Activated CD4-positive, alpha-beta T cell treated with anti-CD3 and anti-CD28 coated beads for 24 hours (primary cell): ENCODE measurements around the gene TAF4.
"Not testable (repeated sequence)": the region's sequence is repeated elsewhere in the genome, so short reads cannot be mapped to it uniquely, and the experiment has no call there.

Experiments
- DNase-seq, 2 donors: peaks; one replicate each; pipeline ENCODE4 v3.0.0-alpha.2; 2020; ENCODE audit warnings: low read depth in 2 of 2

Gene TAF4

GRCh38 chr20:61979701-61980635 is 85.7 kb downstream of the TAF4 start:
- DNase-seq, result no peak

GRCh38 chr20:61979090-61979489 is 86.6 kb downstream of the TAF4 start:
- no peak for DNase-seq

GRCh38 chr20:61978491-61978890 is 87.2 kb downstream of the TAF4 start:
- DNase-seq, result no peak

- no peak for DNase-seq
These were observed 88.3 kb downstream of the TAF4 start for GRCh38 chr20:61977419-61977786.

GRCh38 chr20:61976644-61977418 is 88.8 kb downstream of the TAF4 start:
- DNase-seq, result no peak

DNA sequence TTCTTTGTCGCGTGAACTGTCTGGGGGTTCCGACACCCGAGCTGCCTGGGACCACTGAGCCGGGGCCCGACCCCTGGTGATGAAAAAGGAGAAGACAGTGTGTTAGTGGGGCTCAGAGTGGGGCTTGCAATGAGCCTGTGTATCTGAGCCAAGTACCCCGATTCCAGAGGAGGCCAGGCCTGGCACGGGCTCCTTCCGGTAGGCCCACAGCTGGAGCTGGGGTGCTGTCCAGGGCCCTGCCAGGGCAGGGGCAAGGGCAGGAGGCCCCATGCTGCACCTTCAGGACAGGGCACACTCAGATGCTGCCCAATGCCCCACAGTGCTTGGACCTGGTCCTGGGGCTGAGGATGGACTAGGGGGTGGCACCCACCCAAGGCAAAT is 89.4 kb downstream of the TAF4 start:
- no peak for DNase-seq

DNA sequence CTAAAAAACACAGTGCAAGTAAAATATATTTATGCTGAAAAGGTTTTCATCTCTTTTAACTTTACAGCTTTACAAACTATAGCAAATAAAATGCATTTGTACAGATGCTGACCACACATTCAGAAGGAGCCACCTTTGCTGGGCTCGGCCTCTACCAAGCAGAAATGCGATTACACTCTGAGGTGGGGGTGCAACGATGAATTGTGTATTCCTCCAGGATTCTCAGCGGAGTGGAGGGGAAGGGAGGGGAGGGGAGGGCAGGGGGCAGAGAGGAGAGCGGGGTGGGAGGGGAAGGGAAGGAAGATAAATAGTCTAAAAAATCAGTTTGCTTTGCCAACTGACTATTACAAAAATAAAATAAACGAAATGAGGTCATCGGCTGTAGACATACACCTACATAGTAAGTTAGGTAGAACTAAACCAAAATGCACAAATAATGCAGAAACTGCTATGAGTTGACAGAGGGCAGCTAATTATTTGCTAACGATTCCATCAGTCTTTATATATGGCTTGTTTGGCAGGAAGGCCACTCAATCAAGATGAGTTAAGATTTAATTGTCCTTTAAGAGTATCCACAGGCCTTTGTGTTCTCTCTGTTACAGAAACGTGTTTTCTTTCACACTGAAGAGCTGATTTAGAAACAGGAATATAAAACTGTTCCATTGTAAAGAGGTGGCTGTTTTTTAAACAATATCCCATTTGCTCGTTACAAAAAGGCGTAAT is 90.1 kb downstream of the TAF4 start:
- no peak for DNase-seq

DNA sequence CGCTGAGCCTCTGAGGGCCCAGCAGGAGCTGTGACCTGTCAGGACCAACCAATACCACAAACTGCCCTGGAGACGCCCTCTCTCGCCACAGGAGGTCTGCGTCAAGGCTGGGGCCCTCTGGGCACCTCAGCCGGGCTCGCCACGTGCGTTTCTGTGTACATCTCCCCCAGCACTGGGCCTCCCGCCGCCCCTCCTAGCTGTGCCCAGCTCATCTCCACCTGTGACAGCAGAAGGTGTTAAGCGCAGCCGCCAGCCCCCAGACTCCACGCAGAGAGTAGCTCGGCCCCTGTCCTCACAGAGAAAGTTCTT is 91.4 kb downstream of the TAF4 start:
- no peak for DNase-seq

DNA sequence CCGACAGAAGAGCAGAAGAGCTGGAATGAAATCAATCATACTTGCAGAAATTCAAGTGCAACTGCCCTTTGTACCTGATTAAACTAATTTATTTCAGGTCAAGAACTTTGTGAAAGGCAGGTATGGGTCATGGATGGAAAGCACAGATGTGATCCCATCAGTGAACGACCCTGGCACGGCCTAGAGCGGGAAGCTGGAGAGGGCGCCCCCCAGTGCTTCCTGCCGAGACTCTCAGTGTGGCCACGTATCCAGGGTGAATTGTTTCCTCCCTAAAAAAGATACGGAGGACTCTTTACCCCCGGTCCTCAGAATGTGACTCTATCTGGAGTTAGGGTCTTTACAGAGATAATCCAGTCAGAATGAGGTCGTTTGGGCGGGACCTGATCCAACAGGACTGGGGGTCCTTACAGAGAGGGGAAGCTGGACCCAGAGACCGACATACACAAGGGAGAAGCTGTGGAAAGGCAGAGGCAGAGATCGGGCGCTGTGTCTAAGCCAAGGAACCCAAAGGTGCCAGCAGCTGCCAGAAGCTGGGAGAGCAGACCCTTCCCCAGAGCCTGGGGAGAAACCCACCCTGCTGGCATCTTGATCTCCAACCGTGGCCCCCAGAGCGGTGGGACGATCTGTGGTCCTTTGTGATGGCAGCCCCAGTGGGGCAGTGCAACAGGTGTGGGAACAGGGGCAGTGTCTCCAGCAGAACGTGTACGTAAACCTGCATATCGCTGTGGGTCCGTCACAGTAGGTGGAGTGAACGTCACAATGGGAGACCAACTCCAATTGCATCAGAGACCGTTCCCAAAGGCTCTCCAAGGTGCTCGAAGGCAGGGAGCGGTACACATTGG is 91.9 kb downstream of the TAF4 start:
- no peak for DNase-seq

- no peak for DNase-seq
These were observed 92.8 kb downstream of the TAF4 start for GRCh38 chr20:61972636-61973508.

- not testable (repeated sequence) for DNase-seq
These were observed 94.1 kb downstream of the TAF4 start for GRCh38 chr20:61971595-61971994.

- DNase-seq, result no peak
These were observed 95.3 kb downstream of the TAF4 start for GRCh38 chr20:61970357-61970756.

- no peak for DNase-seq
These were observed 95.9 kb downstream of the TAF4 start for GRCh38 chr20:61969806-61970205.

GRCh38 chr20:61968932-61969331 is 96.7 kb downstream of the TAF4 start:
- no peak for DNase-seq

DNA sequence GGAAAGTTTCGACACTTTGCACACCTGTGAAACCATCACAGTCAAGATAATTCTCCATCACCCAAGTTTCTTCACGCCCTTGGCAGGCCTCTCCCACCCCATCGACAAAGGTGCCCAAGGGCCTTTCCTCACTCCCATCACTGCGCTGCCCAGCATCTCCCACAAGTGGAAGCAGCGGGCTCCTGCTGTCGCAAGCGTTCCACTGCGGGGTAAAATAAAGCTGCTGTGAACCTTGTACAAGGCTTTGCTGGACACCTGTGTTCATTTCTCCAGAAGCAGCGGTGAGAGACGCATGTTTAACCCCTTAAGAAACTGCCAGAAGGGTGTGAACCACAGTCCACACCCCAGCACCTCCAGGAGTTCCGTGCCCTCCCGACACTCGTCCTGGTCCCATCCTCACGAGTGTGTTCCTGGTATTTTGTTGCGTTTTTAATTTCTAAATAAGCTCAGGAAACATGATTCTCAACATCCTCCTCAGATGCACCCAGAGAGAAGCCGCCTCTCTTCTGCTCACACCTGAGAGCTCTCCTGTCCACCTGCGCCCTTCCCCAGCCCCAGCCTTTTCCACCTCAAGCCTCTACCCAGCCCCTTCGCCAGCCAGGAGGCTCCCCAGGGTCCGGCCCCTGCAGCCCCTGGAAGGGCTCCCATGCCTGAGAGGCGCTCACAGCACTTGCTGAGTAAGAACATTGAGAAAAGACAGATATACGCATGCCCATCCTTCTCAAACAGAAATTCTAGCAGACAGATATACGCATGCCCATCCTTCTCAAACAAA is 97.5 kb downstream of the TAF4 start:
- DNase-seq, result no peak

DNA sequence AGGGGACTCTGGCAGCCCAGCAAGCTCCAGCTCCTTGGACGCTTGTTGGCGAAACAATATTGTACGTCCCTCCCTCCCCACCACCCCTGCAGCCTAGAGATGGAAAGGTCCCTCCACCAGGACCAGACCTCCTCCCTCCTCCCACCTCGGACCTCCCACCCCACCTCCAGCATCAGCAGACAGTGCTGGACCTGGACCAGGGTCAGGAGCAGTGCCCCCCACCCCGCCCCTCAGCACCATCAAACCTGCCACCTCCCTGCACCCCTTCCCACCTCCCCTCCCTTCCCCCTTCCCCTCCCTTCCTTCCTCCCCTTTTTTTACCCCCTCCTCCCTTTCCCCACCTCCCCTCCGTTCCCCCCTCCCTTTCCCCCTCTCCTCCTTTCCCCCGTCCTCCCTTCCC is 98.4 kb downstream of the TAF4 start:
- DNase-seq, result no peak

- no peak for DNase-seq
These were observed 99.0 kb downstream of the TAF4 start for GRCh38 chr20:61966492-61967244.

GRCh38 chr20:61965606-61966491 is 99.8 kb downstream of the TAF4 start:
- no peak for DNase-seq
